Left lobe of liver (tissue), 2 donors: Measurements from ENCODE around the gene RBPJ. TPM values are rescaled to one million over a fixed set of nuclear protein-coding genes. Genes with fewer than 3 reads are reported as not detected.

ENCODE experiments used
- ATAC-seq: fragments of 200-7000 bp; cut with Tn5 transposase; one replicate; pipeline ENCODE4 v1.9.1; 2020; ENCODE audit warnings: mild to moderate bottlenecking, moderate library complexity
- DNase-seq: peaks from one replicate; pipeline ENCODE4 v3.0.0-alpha.2; 2020; ENCODE audit warnings: low spot score
- total RNA-seq: library from RNA; stranded (reverse); gene quantifications from one replicate; pipeline ENCODE4 v1.2.1, GENCODE V29; 2021
- donor health status: DM: no; HTN: no; CAD: no; lungs with moderate emphysema.
- donor health status: DM: no; HTN: yes; CAD: no.

RBPJ gene
- total RNA-seq, 1 donor from 2014 or later, result 21.5 TPM

- no peak for DNase-seq
- ATAC-seq, result no peak
Measured at GRCh38 chr4:26452565-26453531, 132.0 kb downstream of the RBPJ start.

DNA sequence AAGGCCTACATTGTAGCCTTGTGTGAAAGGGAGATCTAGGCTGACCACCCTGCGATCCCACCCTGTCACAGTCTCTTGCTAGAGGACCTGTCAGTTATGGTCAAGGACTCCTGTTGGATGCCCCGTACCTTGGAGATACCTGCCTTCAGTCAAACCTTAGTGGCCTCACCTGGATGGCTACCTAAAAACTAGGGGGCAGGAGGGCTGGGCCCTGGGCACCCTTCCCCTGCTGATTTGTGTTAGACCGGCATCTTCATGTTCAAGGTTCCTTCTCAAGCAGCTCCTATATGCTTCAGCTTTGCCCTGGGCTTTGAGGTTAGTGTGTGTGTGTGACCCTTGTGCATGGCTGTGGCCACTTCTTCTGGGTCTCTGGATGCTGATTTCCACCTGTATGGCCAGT, 134.1 kb downstream of the RBPJ start:
- ATAC-seq, result no peak
- no peak for DNase-seq

DNA sequence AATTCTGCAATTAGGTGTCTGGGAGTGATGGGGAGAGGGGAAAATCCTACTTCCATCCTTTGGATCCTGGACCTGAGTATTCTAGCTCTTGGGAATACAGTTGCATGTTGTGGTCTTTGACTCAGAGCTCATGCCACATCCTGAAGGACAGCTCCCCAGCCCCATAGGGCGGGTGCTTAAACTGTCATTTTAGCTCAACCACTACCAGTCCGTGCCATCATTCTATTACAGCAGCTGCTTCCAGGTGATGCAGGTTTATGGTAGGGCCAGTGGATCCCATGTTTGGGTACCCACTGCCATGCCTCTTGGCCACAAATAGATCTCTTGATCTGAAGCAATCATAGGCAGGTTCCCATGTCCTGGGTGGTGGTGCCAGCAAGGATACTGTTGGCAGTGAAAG, 134.8 kb downstream of the RBPJ start:
- no peak for DNase-seq
- ATAC-seq, result no peak

DNA sequence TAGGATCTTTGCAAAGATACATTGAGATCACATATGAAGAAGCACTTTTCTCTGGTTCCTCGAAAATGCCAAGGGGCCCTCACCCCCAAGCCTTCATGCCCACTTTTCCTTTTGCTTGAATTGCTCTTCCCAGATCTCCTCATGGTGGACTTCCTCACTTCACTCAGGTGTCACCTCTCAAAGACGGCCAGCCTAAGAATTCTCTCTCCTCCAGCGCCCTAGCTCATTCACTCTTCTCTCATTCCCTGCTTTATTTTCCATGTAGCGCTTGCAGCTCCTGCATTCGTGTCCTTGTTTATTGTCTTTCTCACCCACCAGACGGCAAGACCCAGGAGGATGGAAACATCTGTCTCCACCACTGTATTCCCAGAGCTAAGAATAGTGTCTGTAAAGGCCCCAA, 136.6 kb downstream of the RBPJ start:
- DNase-seq (no peak), ATAC-seq (no peak)

GRCh38 chr4:26458157-26458561, 137.3 kb downstream of the RBPJ start:
- DNase-seq (no peak), ATAC-seq (no peak)

DNA sequence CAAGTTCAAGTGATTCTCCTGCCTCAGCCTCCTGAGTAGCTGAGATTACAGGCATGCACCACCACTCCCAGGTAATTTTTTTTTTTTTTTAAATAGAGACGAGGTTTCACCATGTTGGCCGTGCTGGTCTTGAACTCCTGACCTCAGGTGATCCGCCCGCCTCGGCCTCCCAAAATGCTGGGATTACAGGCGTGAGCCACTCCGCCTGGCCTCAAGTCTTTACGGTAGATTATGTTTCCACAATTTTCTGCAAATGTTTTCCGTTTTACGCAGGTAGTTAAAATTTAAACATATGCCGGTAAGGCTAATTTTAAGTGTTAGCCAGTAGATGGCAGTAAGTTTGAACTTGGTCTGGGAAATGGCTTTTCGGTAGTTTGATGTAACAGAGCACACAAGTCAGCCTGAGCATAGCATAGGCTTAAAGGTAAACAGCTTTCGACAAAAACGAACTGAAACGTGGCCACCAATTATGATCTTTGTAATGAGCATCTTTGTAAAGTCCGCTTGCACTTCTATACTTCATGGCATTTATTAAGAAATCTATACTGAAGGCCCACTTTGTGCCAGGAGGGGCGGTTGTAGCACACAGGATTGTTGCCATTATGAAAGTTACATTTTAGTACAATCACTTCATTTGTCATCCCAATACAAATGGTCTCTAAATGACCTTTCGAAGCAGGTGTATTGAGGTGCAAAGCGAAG, 138.4 kb downstream of the RBPJ start:
- ATAC-seq, result peak; percentile 96
- no peak for DNase-seq

DNA sequence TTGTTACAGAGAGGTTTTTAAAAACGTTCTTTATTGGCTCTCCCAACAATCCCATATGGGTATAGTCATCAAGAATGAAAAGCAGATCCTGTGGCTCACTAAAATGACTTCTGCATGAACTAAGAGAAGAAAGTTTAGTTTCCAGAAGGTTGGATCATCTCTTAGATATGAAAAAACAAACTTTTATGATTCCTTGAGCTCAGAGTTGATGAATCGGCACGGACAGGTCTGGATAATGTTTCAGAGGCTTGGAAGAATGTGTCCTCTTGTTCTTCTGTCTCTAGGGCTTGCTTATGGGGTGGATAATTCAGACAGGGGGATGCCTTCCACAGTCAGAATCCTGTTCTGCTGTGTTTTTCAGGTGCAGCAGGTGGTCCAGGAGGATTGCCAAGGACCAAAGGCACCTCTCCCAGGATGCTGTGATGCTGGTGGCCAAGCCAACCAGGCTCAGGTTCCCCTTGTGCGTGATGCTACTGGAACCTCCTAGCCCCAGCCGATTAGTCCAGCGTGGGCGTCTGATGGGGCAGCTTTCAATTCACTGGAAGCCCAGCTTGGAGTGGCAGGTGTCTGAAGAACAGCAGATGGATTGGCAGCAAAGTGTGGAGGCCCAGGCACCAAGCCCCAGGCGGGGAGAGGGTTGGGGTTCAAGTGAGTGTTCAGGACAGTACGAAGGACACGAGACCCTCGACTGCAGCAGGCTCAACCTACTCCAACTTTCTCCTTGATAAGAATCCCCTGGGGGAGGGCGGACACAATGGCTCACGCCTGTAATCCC, 139.1 kb downstream of the RBPJ start:
- ATAC-seq (no peak), DNase-seq (no peak)

DNA sequence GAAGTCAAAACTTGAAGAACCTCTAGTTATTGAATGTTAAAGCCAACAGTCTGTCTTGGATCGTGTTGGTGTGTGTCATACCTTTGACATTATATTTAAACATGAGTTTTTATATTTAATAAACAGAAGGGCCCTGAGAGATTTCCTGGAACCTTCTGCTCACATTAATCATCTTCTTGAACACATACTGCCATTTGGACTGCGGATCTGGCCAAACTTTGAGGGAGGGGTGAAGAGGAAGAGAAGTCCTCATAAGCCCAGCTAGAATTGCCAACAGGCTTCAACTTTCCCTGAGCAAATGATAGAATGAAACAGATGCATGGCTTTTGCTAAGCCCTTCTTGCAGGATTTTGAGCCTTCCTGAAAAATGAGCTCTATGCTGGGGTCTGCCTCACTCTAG, 142.1 kb downstream of the RBPJ start:
- no peak for ATAC-seq
- DNase-seq, result peak; percentile 7

- no peak for ATAC-seq
- no peak for DNase-seq
Measured at GRCh38 chr4:26463386-26463785, 142.6 kb downstream of the RBPJ start.

- DNase-seq (peak; percentile 29), ATAC-seq (no peak)
Measured at GRCh38 chr4:26464420-26465095, 143.7 kb downstream of the RBPJ start.

DNA sequence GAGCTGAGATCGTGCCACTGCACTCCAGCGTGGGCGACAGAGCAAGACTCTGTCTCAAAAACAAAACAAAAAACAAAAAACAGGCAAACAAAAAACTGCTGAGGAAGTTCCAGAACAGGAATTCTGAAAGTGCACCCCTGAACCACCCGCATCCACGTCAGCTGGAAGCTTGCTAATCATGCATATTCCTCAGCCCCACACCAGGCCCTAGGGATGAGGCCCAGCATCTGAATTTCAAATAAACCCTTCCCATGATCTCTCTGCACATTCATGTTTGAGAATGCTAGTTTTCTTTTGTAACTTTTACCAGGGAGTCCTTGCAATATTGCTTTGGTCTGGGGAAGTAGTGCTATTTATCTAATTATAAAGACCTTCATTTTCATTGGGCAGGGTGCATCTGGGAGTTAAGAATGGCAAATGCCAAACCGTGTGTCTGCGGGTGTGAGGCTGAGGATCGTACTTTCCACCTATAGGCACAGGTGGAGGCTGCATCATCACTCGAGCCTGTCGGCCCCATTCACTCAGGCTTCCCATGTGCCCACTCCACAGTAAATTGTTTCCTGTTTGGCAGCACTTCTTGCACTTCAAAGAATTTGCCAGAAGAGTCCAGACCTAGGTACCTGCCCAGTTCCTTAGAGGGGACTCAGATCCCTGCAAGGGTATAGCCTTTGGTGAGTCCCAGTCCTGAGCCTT, 145.9 kb downstream of the RBPJ start:
- DNase-seq, result peak; percentile 7
- ATAC-seq, result no peak

DNA sequence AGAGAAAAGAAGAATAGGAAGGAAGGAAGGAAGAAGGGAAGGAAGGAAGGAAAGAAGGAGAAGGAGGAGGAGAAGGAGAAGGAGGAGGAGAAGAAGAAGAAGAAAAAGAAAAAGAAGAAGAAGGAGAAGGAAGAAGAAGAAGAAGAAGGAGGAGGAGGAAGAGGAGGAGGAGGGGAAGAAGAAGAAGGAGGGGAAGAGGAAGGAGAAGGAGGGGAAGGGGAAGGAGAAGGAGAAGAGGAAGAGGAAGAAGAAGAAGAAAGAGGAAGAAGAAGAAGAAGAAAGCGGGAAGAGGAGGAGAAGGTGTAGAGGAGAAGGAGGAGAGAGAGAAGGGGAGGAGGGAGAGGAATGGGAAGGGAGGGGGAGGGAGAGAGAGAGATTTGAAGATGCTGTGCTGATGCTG, 146.9 kb downstream of the RBPJ start:
- ATAC-seq, result no peak
- DNase-seq, result no peak

DNA sequence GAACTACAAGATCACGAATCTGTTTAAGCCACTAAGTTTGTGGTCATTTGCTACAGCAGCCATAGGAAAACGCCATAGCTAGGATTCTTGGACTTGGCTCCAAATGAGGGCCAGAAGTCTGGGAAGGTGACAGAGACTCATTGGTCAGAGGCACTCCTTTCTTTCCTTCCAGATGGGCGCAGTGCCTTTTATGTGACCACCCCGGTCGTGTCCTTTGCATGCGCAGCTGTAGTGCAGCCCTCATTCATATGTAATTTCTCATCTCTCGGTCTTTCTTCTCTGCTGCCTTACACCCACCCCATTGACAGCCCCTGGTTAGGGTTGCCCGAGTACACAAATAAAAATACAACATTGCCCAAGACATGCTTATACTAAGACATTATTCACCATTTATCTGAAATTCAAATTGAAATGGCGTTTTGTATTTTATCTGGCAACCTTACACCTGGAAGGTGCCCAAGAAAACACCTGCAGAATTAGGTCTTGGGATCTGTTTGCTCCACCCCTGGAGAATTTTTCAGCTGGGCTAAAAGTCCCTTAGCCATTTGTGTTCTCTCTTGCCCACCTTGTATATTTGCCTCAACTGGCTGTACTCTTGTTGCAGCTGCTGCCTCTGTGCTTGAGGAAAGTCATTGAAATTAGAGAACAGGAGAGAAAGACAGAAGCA, 147.6 kb downstream of the RBPJ start:
- DNase-seq (peak; percentile 15), ATAC-seq (no peak)

- peak; percentile 8 for DNase-seq
- no peak for ATAC-seq
Measured at GRCh38 chr4:26468977-26469376, 148.2 kb downstream of the RBPJ start.

GRCh38 chr4:26471890-26472289, 151.1 kb downstream of the RBPJ start:
- DNase-seq, result peak; percentile 7

DNA sequence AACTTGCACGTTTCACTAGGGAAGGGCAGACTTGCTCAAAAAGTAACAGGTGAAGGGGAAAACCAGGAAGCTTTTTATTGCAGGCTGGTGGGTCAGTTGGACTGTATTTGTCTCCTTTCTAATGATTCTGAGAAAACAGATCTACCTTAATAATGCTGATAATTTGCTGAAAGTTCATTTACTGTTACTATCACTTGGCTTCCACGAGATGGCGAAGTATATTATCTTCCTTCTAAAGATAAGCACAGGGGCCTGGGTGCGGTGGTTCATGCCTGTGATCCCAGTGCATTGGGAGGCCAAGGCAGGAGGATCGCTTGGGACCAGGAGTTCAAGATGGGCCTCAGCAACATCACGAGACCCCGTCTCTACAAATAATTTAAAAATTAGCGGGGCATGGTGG, 153.1 kb downstream of the RBPJ start:
- ATAC-seq (no peak), DNase-seq (no peak)

More at GRCh38 chr4:26471890-26472289, 151.1 kb downstream of the RBPJ start:
- ATAC-seq, result no peak

DNA sequence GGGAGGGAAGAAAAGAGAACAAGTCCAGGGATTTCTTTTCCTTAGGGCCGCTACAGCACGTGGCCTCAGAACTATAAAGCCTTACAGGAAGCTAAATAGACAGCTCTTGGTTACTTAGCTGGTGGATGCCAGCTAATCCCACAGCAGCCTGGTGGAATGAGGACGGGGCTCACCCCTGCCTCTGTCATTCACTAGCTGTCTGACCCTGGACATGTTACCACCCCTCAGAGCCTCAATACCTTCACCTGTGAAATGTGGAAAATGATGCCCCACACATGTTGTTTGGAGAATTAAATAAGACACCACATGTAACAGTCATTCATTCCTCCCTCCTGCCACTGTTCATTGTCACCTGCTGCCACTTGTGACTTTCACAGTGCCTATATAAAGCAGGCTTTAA, 153.7 kb downstream of the RBPJ start:
- ATAC-seq (no peak), DNase-seq (no peak)

GRCh38 chr4:26475716-26476115, 154.9 kb downstream of the RBPJ start:
- no peak for DNase-seq
- no peak for ATAC-seq

DNA sequence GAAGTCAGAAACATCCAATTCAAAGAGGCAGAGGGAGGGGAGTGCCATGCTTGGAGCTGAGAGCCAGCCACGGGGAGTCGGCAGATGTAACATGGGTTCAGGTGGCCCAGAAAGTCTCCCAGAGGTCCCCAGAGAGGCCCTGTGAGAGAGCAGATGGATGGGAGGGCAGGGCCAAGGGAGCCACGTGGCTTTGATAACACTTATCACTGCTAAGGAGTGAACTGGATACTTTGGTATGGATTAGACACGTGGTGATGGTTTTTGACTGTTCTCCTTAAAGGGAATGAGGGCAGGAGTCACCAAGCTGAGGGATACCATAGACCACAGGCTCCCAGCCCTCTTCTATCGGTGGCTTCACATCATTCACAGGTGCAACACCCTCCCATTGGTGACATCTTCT, 155.7 kb downstream of the RBPJ start:
- no peak for DNase-seq
- ATAC-seq, result no peak

DNA sequence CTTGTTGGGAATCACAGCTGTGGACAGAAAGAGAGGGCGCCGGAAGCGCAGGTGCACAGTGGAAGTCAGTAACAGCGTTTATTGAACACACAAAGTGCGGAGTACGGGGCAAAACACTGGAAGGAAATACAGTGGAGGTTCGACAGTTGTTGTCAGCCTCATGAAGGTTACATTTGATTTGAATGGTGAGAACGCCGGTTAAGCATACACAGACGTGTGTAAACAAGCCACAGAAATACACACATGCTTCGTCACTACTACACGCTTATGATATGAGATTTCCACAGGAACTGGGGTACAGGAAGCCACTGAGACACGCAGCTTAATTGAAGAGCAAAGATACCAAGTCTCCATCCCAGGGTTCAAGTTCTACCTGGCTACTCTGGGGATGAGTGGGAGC, 157.5 kb downstream of the RBPJ start:
- DNase-seq (no peak), ATAC-seq (no peak)
